GM19238 (cell line): ENCODE measurements around the gene RGS10.

Source experiments
- DNase-seq: peaks from one replicate; pipeline ENCODE4 v3.0.0; 2011; ENCODE audit warnings: low spot score; ENCODE audit not compliant: insufficient read length

The RGS10 gene

DNA sequence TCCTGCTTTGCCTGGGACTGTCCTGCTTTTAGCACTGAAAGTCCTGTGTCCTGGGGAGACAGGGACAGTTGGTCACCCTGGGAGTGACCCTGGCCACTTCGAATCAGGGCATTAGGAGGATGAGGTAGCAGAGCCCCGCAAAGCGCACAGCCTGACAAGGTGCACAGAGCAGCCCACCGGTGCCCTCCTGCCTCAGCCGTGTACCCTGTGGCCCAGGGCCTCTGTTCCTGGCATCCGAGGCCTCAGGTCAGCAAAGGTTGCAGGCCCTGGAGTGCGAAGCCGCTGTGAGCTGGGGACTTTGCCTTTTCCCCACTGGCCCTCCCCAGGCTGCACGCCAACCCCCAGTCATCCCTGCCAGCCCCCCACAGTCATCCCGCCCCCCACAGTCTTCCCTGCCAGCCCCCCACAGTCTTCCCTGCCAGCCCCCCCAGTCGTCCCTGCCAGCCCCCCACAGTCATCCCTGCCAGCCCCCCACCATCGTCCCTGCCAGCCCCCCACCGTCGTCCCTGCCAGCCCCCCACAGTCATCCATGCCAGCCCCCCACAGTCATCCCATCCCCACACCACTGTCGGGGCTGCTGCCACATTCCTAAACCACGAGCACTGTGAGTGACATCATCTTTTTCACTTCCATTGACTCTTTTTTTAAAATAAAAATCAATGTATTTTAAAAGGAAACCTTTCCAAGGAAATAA is 91.8 kb downstream of the RGS10 start:
- no peak for DNase-seq
